HCT116 (cell line): ENCODE results near the gene OTOGL. TPM values are rescaled to one million over a fixed set of nuclear protein-coding genes. Genes with fewer than 3 reads are reported as not detected.

Source experiments
- ATAC-seq: fragments of 200-7000 bp; cut with Tn5 transposase; 2 replicates; pipeline ENCODE4 v1.9.1; 2020; ENCODE audit warnings: mild to moderate bottlenecking, moderate library complexity
- BruUV-seq: library from RNA; stranded (reverse); fragments of 400-500 nt; replicated peaks from 2 replicates; lab custom pipeline; 2021; lab: Mats Ljungman, UMichigan
- CTCF ChIA-PET: fragments of 300-600 bp; sonication (Branson Sonifier 250); formaldehyde crosslinking; loops from one replicate; lab custom pipeline; 2021; ENCODE audit warnings: antibody characterized with exemption; lab: Charles Lee
- POLR2A ChIA-PET: fragments of 300-600, 350-600 bp; sonication (Branson Sonifier 250); formaldehyde crosslinking; loops from one replicate; lab custom pipeline; 2021; ENCODE audit warnings: antibody characterized with exemption; lab: Charles Lee
- RAD21 ChIA-PET, 2 experiments: fragments of 300-600 bp; sonication (Branson Sonifier 250); formaldehyde crosslinking; loops; one replicate each; lab custom pipeline; 2023; ENCODE audit warnings: low total read pairs in 2 of 2; ENCODE audit not compliant: uncharacterized antibody in 2 of 2, unreplicated experiment in 2 of 2, low non-redundant PET in 1 of 2; lab: Charles Lee
- DNase-seq: peaks from one replicate; pipeline ENCODE4 v3.0.0-alpha.2; 2010; ENCODE audit warnings: low read depth, low spot score
- H2AFZ ChIP-seq: fragments of 200-600 bp; shearing (Covaris generic), sonication (generic); 2 replicates; pipeline ENCODE4 v1.6.1; 2017; ENCODE audit warnings: low read depth, mixed run types, mixed read lengths, antibody characterized with exemption, low read length; ENCODE audit not compliant: poor library complexity, severe bottlenecking
- H3K27ac ChIP-seq: 2 replicates; pipeline ENCODE4 v1.5.1; 2012; ENCODE audit warnings: low read depth, low read length
- H3K27me3 ChIP-seq: fragments of 200-600 bp; sonication (generic); 2 replicates; pipeline ENCODE4 v1.6.1; 2016; ENCODE audit warnings: mixed run types, low read length, mixed read lengths; ENCODE audit not compliant: insufficient read depth
- H3K36me3 ChIP-seq, 2 experiments: fragments of 200-500 bp in 1 of 2; fragments of 200-600 bp in 1 of 2; sonication (Bioruptor generic) in 1 of 2; sonication (generic) in 1 of 2; 2 replicates each; pipeline versions ENCODE4 v1.5.1 to v1.6.1; 2014 to 2016; ENCODE audit warnings: low read length in 2 of 2, inconsistent platforms in 1 of 2, mixed read lengths in 1 of 2, mixed run types in 1 of 2; ENCODE audit not compliant: insufficient read depth in 2 of 2, control insufficient read depth in 1 of 2
- H3K4me1 ChIP-seq, 2 experiments: fragments of 200-600 bp in 1 of 2; sonication (generic) in 1 of 2; 2 replicates each; pipeline versions ENCODE4 v1.5.1 to v1.6.1; 2012 to 2017; ENCODE audit warnings: low read length in 2 of 2, inconsistent platforms in 1 of 2, mild to moderate bottlenecking in 1 of 2, mixed read lengths in 1 of 2, mixed run types in 1 of 2, moderate library complexity in 1 of 2; ENCODE audit not compliant: insufficient read depth in 2 of 2, control insufficient read depth in 1 of 2
- H3K4me2 ChIP-seq: fragments of 200-600 bp; sonication (generic); 2 replicates; pipeline ENCODE4 v1.6.1; 2017; ENCODE audit warnings: mixed run types, low read length, mixed read lengths
- H3K4me3 ChIP-seq, 2 experiments: fragments of 200-600 bp in 1 of 2; sonication (generic) in 1 of 2; replicated peaks in 1 of 2; 2 replicates each; pipeline ENCODE4 v1.5.1; 2011 to 2016; ENCODE audit warnings: low read length in 2 of 2, control low read depth in 1 of 2, low read depth in 1 of 2, mild to moderate bottlenecking in 1 of 2, mixed read lengths in 1 of 2, mixed run types in 1 of 2
- H3K79me2 ChIP-seq: fragments of 200-600 bp; sonication (generic); 2 replicates; pipeline ENCODE4 v1.6.1; 2017; ENCODE audit warnings: mild to moderate bottlenecking, mixed run types, low read length, moderate library complexity, mixed read lengths; ENCODE audit not compliant: insufficient read depth
- H3K9ac ChIP-seq: fragments of 200-600 bp; sonication (generic); 2 replicates; pipeline ENCODE4 v1.6.1; 2016; ENCODE audit warnings: low read length, mixed read lengths
- H3K9me2 ChIP-seq: fragments of 200-600 bp; sonication (generic), shearing (Covaris generic); 2 replicates; pipeline ENCODE4 v1.6.1; 2017; ENCODE audit warnings: mixed run types, mild to moderate bottlenecking, moderate library complexity; ENCODE audit not compliant: insufficient read depth
- H3K9me3 ChIP-seq, 2 experiments: fragments of 200-500 bp in 1 of 2; fragments of 200-600 bp in 1 of 2; sonication (Bioruptor generic) in 1 of 2; sonication (generic) in 1 of 2; 2 replicates each; pipeline ENCODE4 v1.6.1; 2014 to 2017; ENCODE audit warnings: low read length in 2 of 2, mixed read lengths in 2 of 2, inconsistent platforms in 1 of 2, low read depth in 1 of 2, mild to moderate bottlenecking in 1 of 2, mixed run types in 1 of 2, moderate library complexity in 1 of 2; ENCODE audit not compliant: control insufficient read depth in 1 of 2, insufficient read depth in 1 of 2
- H4K20me1 ChIP-seq: fragments of 200-600 bp; sonication (generic), shearing (Covaris generic); 2 replicates; pipeline ENCODE4 v1.6.1; 2017; ENCODE audit warnings: mixed run types, mild to moderate bottlenecking, moderate library complexity; ENCODE audit not compliant: insufficient read depth
- CEBPB ChIP-seq: IDR thresholded peaks from 2 replicates; pipeline ENCODE4 v1.6.1; 2012; ENCODE audit warnings: low read depth
- ELF1 ChIP-seq: IDR thresholded peaks from 2 replicates; pipeline ENCODE4 v1.6.1; 2012; ENCODE audit warnings: low read depth, borderline replicate concordance
- EZH2 ChIP-seq: fragments of 200-600 bp; sonication (generic); IDR thresholded peaks from 2 replicates; pipeline ENCODE4 v1.6.1; 2017; ENCODE audit warnings: antibody characterized with exemption, mixed run types
- EZH2phosphoT487 ChIP-seq: fragments of 200-600 bp; IDR thresholded peaks from 2 replicates; pipeline ENCODE4 v1.6.1; 2018; ENCODE audit warnings: antibody characterized with exemption, borderline replicate concordance
- FOSL1 ChIP-seq: IDR thresholded peaks from 2 replicates; pipeline ENCODE4 v1.6.1; 2012; ENCODE audit warnings: low read depth
- JUND ChIP-seq: IDR thresholded peaks from 2 replicates; pipeline ENCODE4 v1.6.1; 2012
- RAD21 ChIP-seq: IDR thresholded peaks from 2 replicates; pipeline ENCODE4 v1.6.1; 2012; ENCODE audit warnings: low read depth, mild to moderate bottlenecking
- SIN3A ChIP-seq: IDR thresholded peaks from 2 replicates; pipeline ENCODE4 v1.6.1; 2012; ENCODE audit warnings: low read depth
- SP1 ChIP-seq: IDR thresholded peaks from 2 replicates; pipeline ENCODE4 v1.6.1; 2012; ENCODE audit warnings: low read depth
- SRF ChIP-seq: IDR thresholded peaks from 2 replicates; pipeline ENCODE4 v1.6.1; 2012; ENCODE audit warnings: low read depth
- TCF7L2 ChIP-seq: IDR thresholded peaks from 2 replicates; pipeline ENCODE4 v1.7.0; 2011; ENCODE audit warnings: borderline replicate concordance, inconsistent platforms; ENCODE audit not compliant: insufficient read depth, insufficient read length; ENCODE audit errors: extremely low read depth
- ZNF274 ChIP-seq: fragments of 200-500 bp; sonication (Bioruptor generic); IDR thresholded peaks from 2 replicates; pipeline ENCODE4 v1.6.1; 2014; ENCODE audit warnings: mild to moderate bottlenecking, low read depth, low read length, inconsistent platforms
- intact Hi-C: fragments of 100-400 bp; cut with micrococcal nuclease; formaldehyde crosslinking; loops from 2 replicates; pipeline ENCODE4 v1.10.0; 2022
- total RNA-seq: library from RNA; stranded (reverse); gene quantifications from one replicate; pipeline ENCODE4 v1.2.1, GENCODE V29; 2021; ENCODE audit not compliant: unreplicated experiment

Gene OTOGL
- total RNA-seq, 1 experiment from 2014 or later, result not detected

DNA sequence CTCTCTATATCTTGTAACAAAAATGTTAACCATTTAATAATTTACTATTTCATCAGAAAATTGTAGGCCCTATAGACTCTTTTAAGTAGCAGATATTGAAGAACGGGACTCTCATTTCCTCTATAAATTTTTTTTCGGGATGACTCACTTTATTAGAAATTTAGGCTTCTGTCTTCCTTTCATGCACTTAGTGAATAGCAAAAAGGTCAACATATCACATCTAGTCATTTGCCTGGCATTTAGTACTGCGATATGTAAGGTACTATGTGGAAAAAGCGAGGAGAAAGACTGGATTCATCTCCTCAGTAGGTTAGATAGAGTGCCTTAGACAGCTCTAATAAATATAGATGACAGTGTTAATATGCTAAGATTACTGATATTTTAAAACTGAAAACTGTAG is 178.4 kb downstream of the OTOGL start:
- Histone ChIP-seq H3K9me2 (no peaks in the 10 kb centered on the region), H4K20me1 (no peaks in the 10 kb centered on the region), H3K27me3 (no peaks in the 10 kb centered on the region), H3K9me3 (no peaks in the 10 kb centered on the region), H3K4me3 (no peak overlapping the region), H2AFZ (no peak overlapping the region), H3K36me3 (no peaks in the 10 kb centered on the region), H3K27ac (no peak overlapping the region), H3K9ac (no peak overlapping the region), H3K4me2 (no peak overlapping the region), H3K79me2 (no peaks in the 10 kb centered on the region), H3K4me1 (no peaks in the 10 kb centered on the region)
- ChIA-PET CTCF (no interaction called here), POLR2A (no interaction called here), RAD21 (no interaction called here)
- no peak for TF ChIP-seq SP1
- TF ChIP-seq SRF, result no peak
- no peak for TF ChIP-seq TCF7L2
- no peak for TF ChIP-seq ZNF274
- TF ChIP-seq RAD21, result no peak
- no peak for TF ChIP-seq JUND
- no peak for TF ChIP-seq EZH2
- no peak for TF ChIP-seq SIN3A
- TF ChIP-seq FOSL1, result no peak
- no peak for TF ChIP-seq CEBPB
- no peak for TF ChIP-seq EZH2phosphoT487
- ATAC-seq, result no peak
- no TSS peak for BruUV-seq
- DNase-seq, result no peak
- intact Hi-C loops, result no loop called here

DNA sequence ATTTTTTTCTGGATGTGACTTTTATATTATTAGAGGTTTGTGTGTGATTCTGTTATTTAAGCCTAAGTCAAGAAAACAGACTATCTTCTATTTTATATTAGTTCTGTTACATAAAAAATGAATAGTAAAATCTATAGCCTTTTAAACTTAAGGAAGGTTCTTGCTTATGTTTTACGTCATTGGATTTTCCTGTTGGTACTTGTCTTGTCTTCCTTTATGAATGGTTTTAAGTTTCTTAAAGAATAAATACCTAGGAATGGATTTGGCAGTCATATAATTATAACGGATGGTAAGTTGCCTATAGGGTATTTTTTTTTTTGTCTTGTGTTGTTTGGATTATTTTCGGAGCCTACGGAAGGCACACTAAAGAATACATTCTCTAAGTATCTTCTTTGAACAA is 182.9 kb downstream of the OTOGL start:
- Histone ChIP-seq H4K20me1 (no peaks in the 10 kb centered on the region), H3K79me2 (no peaks in the 10 kb centered on the region), H3K9me3 (no peaks in the 10 kb centered on the region), H3K4me3 (no peak overlapping the region), H3K9ac (no peak overlapping the region), H3K4me1 (no peaks in the 10 kb centered on the region), H3K9me2 (no peaks in the 10 kb centered on the region), H2AFZ (no peak overlapping the region), H3K27ac (no peak overlapping the region), H3K27me3 (no peaks in the 10 kb centered on the region), H3K36me3 (no peaks in the 10 kb centered on the region), H3K4me2 (no peak overlapping the region)
- intact Hi-C loops, result no loop called here
- ATAC-seq, result no peak
- ChIA-PET CTCF (no interaction called here), POLR2A (no interaction called here), RAD21 (no interaction called here)
- DNase-seq, result no peak
- no peak for TF ChIP-seq ELF1
- BruUV-seq, result no TSS peak
